MM.1S (cell line): ENCODE data around the gene NUP210L.

Experiments
- CTCF ChIP-seq: fragments of 300-600 bp; sonication (generic); IDR thresholded peaks from 2 replicates; pipeline ENCODE4 v1.5.1; 2016; ENCODE audit warnings: antibody characterized with exemption, low read length, mixed read lengths
- EZH2 ChIP-seq: fragments of 300-600 bp; sonication (generic); optimal IDR thresholded peaks from 2 replicates; pipeline ENCODE3; 2017; ENCODE audit warnings: low read depth, mild to moderate bottlenecking, antibody characterized with exemption, low read length, mixed read lengths

- no peak for TF ChIP-seq CTCF
- TF ChIP-seq EZH2: no peak
Measured at GRCh38 chr1:154171880-154172279, 17.0 kb upstream of the NUP210L start.
